HG03159 (cell line): ENCODE data around the gene CEPT1.

Source experiments
- ATAC-seq: cut with Tn5 transposase; IDR thresholded peaks from one replicate; pipeline ENCODE4 v1.9.1; 2021; ENCODE audit warnings: mild to moderate bottlenecking, moderate library complexity; ENCODE audit not compliant: unreplicated experiment

The CEPT1 gene

DNA sequence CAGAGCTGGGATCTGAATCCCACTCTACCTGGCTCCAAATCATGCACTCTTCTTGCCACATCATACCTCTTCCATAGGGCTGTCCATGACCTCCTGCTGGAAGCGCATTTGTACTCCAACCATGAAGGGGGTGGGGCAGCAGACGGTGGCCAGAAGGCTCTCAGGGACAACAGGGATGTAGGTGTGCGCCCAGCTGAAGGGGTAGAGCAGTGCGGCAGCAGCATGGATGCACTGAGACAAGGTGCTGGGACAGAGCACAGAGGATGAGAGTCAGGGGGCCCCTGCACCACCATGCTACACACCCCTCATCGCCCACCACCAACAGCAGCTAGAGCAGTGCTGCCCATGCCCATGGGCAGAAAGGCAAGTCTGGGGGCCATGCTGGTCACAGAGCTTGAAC lies 52.1 kb downstream of the CEPT1 start:
- no peak for ATAC-seq

DNA sequence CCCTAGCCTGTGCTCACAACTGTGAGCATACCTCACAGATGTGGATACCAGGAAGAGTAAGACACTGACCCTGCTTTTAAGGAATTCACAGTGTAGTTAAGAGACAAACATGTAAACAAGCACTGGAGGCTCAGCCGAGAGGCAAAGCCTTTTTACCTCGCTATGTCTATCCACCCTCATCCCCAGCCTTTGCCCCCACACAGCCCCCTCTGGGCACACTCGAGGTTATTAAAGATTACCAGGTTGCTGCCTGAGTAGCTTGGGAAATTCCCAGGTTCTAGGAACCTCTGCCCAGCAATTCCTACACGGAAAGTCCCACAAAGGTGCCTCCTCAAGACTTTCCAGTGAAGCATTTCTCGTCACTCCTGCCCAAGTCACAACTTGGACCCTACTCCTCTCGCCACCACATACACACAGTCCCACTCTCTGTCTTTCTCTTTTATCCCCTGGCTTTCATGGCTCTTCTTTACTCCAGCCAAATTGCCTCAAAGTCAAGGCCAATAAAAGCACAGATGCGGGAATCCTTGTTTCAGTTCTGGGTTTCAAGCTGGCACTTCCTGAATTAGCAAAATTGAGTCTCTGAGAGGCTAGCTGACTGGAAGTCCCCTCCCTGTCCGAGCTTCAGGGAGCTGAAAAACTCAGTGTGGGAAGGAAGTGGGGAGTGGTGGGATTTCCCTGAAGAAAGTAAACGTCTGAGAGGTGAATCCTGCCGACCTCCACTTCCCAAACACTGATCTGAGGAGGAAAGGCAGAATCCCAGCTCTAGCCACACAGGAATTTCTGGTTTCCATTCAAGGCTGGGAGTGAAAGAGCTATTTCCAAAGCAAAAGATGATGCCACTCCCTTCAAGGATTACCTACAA lies 52.9 kb downstream of the CEPT1 start:
- ATAC-seq: no peak

DNA sequence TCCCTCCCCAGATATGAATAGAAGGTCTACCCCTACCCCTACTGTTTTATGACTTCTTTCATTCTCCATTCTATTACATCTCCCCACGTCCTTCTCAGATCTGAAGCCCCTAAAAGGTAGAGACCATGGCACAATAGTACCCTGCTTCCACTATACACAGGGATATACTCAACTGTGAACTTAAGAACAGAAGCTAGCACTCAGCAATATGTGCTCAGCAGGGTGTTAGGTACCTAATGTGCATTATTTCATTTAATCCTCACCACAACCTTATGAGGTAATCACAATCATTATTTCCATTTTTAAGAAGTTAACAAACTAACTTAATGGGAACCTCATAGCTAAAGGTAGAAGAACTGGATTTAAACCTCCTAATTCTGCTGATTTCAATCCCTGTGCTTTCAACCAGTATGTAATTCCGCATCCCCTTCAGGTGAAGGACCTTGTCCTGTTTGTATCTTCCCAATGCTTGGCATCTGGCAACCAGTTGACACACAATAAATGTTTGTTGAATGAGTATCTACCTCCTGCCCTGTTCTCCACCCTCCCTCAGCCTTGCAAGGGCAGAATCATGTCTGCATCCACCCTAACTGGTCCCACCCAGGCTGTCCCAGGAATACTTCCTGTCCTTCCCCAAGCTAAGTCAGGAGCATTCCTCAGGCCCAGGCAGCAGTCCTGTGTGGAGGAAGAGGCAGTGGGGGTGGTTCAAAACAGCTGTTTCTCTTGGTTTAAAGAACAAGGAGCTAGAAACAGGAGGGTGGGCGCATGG lies 53.9 kb downstream of the CEPT1 start:
- no peak for ATAC-seq

DNA sequence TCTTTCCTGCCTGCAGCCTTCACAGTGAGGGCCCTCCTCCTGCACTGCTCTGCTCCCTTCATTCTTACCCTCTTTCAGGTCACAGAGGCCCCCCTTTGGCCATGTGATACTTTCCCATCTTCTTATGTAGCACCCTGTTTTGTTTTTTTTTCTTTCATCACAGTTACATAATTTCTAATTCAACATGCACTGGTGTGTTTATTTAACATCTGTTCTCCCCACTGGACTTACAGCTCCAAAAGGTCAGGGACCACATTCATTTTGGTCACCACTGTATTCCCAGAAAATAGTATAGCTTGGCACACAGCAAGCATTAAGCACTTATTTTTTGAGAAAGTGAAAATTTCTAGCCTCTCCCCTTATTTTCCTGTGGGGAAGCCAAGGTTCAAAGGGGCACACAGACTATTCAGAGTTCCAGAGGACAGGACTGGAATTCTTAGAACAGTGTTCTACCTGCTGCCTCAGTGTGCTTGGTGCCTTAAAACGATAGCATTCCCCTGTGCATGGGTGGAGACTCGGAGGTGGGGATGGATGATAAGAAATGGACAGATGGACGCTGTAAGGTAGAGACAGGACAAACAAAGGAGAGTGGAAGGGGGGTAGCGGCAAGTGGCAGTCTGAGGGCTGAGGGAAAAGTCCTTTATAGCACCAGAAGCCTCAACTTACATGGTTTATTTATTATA lies 55.1 kb downstream of the CEPT1 start:
- ATAC-seq: no peak

DNA sequence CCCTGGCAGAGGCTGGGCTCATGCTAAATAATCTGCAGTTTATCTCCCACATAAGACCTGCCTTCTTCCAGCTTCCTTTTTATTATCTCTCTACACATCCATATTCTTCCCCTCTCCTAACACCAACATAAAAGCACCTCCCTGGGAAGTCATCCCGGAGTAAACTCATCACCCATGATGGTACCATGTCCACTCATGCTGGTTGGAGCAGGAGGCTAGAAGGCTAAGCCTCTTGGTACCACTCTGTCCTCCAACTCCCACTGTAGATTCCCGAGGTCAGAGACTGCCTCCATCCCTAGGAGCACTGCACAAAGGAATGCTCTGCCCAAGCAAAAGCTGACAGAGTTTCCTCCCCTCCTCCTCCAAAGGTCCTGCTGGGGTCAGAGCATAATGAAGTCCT lies 56.2 kb downstream of the CEPT1 start:
- no peak for ATAC-seq

DNA sequence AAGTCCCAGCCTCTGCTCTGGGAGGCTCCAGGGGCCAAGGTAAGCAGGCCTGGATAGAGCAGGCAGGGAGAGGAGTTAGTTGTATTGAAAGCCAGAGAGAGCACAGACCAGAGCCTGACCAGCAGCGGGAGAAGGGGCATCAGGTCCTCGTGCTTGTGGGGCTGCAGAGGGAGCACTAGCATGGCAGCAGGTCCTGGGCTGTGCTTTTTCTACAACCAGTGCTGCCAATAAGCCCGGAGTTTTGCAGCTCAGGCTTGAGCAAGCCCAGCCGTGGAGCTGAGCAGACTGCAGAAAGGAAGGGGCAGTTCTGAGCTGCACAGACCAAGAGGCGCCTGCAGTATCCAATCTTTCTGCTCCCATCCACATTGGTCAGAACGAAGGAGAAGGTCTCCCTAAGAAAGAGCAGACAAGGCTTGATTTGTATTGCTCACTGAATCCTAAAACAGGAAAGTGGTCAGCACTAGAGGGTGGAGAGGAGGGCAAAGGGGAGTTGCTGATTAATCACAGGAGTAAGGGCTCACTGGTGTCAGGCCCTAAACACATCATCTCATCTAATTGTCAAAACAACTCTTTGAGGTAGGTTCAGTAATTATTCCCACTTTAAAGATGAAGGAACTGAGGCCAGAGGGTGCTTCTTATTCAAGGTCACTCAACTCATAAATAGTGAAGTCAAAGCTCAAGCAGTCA lies 57.7 kb downstream of the CEPT1 start:
- no peak for ATAC-seq

DNA sequence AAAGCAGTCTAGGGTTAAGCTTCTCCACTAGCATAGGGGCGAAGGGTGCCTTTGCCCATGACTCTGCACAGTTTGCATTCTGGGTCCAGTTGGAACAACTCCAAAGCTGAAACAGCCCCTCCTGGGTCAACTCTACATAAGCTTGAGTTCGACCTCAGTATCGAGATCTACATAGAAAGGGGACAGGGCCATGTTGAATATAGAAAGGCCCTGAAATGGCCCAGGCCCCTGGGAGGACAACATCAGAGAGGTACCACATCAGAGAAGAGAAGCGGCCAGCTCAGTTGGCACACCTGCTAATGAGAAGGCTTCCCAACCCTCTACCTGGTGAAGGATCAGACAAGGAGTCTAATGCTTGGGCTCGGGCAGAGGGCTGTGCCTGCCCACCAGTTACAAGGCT lies 58.8 kb downstream of the CEPT1 start:
- no peak for ATAC-seq

DNA sequence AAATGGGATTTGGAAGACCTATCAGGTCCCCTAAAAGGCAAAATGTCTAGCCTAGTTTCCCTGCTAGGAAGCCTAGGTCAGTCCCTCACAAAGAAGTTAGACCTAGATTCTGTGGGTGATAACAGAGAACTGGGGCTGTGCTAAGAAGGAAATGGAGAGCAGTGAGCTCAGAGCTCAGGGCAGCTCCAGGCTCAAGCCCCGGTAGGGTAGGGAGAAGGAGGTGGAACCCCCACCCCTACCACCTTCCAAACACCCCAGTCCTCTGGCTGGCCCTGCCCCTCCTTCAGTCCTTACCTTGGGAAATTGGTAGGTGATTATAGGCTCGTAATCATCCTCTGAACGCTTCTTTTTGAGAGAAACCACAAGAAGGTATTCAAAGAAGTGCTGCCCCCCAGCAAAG lies 59.3 kb downstream of the CEPT1 start:
- ATAC-seq: no peak

DNA sequence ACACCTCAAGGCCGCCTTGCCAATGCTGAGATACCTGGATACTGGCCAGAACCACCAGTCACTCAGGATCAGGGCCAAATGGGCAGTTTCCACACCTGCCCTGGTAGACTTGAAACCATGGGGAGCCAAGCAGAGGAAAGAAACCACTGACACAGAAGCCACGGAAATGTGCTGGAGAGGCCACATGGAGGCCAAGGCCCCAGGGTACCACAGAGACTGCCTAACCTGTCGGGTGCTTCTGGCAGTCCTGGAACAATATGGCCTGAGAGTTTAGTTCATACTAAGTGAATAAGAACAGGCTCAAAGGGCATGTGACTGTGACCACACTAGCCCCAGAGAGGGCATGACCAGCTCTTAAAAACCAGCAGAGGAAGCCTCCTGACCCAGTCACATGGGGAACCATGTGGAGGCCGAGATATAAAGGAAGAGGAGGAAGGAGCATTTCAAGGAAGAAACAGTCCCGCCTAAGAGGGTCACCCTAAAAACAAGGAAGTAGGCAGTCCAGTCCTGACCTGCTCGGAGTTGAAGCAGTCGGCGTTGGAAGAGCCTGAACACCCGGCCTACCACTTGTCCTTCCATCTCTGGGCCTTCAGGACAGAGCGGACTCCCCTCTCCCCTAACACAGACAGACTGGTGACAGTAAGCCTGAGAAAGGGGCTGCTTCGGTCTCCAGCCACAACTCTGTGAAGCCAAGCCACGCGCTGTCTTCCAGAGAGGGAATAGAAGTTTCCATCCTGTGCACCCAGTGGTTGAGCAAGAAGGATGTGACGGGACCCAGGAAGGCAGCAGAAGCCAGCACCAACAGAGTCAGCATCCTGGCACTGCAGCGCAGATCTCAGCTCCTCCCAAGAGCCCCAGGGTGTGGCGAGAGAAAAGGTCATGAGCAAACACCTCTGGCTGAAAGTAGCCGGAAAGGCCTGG lies 60.1 kb downstream of the CEPT1 start, which contains the start of gene DENND2D:
TSS of gene DENND2D (minus strand) at position 766 of the 921 bp plus-strand sequence. CDS start at position 579, 187 bp downstream.
- no peak for ATAC-seq

DNA sequence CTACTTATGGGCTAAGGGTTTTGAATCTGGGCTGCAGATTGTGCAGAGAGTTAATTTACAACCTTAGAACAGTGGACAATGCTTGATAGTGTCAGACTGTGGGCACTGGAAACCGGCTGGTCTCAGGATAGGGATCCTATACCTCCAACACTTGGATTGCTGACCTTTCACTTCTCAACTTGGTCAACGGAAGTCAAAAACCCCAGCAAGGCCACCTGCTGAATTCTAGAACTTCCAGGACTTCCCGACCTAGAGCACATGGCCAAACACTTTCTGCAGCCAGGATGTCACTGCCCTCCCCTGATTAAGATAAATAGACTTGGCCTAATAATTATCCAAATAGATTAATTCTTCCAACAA lies 60.8 kb downstream of the CEPT1 start:
- no peak for ATAC-seq

DNA sequence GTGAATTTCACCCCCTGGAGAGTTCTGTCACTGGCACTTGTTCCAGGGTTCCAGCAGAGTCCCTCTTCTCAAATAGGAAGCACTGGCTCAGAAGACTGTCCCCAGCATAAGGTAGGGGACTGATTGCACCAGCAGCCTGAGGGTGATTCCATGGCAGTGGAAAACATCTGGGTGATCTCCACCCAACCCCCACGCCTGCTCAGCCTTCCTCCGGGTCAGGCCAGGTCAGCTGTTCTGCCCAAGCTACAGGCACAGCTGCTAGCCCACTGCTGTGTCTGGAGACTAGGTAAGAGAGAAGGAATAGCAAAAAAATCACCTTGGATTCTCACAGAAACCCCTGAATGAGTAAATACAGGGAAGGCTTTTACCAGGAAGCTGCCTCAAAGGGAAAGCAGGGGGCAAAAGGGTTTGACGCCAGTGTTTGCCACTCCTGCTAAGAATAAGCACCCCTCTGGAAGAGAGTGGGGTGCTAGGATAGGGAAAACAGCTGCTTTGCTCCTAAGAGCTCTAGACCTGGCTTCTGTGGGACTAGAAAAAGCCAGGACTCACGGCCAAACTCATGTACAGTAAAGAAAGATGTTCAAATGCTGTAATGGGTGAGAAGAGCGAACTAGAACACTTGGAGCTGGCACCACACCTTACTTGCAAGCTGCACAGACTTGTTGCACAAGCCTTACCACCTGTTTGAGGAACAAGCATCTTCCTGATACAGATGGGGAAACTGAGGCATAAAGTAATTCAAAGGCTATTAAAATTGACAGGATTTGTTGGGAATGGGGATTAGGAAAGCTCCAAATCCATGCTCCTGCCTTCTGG lies 61.5 kb downstream of the CEPT1 start:
- ATAC-seq: no peak

DNA sequence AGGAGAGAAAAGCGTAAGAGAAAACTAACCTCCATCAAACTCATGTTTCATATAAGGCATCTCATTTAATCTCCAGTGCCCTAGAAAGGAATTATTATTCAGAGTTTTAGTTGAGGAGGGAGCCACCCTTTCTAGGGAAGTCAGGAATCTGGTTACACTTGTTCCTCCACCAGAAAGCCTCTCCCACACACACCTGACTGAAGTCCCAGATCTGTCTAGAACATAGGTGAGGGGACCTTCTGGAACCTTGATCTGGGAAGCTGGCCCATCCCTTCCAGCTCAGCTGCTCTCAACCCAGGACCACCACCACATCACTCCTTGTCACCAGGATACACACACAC lies 62.3 kb downstream of the CEPT1 start:
- ATAC-seq: no peak

DNA sequence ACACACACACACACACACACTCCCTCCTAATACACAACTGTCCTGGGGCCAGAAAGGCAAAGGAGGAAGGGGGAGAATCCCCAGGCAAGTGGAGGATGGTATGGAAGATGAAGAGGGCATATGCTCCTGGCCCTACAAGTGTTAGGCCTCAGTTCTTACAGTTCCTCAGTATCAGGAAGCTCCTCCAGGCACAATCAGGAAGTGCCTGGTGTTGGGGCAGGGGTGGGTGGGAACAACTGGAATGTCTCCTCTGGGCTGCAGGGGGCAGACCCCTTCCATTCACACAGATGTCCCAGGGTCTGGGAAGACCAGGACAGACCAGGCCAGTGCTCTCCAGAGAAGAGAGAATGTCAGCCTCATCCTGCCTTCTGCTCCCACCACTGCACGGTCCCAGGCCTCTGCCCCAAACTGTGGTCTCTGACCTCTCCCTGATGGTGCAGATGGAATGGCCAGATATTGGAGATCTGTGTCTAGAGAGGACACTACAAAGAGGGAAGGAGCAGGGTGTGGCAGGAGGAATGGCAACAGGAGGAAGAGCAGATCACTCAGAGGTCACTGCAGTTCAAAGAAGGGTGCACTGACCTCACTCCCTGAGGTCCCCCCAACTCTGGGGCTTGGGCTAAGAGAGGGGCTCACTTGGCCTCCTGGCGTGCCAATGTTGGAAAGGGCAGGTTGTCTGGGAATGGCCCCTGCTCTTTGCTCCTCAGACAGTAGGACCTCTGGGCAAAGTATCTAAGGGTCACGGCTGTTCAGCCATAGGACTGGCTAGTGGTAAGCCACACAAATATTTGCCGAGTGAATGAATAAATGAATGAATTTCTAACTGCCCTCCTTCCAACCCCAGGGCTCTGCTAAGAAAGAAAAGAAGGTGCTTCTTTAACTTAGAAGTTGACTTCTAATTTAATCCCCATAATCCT lies 62.9 kb downstream of the CEPT1 start:
- no peak for ATAC-seq

DNA sequence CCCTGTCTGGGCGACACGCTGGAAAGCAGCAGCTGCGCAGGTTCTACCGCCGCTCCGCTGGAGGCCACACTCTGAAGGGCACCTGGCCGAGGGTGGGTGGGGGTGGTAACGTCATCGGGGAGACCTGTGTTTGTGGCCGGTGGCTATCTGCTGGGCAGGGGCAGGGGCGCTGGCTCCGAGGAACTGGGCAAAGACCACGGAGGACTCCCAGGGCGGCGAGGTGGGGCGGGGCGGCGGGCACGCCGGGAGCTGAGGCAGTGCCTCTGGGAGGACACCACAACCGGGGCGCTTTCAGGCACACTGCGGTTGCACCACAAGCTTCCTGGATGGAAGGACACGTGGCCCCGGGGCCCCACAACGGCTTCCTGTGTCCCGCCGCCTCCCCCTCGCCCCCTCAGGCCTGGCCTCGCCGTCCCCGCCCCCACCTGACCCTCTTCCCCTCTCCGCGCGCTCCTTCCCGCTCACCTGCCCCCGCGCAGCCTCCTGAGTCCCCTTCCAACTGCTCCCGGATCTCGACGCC lies 63.7 kb downstream of the CEPT1 start:
- ATAC-seq: peak; percentile 62

DNA sequence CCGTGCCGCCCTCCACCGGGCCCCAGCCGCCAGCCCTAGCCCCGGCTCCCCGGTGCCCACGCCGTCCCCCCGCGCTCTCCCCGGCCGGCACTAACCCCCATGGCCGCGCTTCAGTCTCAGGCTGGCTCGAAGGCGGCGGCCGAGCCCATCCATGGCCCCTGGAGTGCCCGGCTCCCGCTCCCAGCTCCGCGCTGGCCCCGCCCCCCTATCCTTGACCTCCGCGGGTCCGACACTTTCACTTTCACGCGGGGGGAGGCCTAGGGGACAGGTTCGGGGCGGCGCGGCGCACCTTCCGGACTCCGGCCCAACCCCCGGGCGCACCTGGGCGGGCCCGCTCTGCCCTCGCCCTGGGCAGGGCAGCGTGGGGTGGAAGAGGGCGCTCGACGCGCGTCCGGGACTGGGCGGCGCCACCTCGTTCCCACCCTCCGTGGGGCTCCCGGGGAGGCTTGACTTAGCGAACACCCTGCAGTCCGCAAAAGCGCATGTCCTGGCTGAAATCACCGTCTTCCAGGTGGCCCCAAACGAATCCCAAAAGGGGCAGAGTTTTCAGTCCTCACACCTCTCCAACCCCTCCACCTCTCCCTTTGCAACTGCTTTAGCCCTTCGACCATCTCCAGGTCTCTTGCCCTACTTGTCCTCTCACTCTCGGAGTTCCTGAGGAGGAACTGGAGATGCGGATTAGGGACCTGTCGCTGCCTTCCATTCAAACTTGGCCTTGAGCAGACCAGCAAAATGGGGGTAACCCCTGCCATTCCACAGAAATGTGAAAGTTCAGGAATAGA lies 64.4 kb downstream of the CEPT1 start:
- peak; percentile 50 for ATAC-seq

DNA sequence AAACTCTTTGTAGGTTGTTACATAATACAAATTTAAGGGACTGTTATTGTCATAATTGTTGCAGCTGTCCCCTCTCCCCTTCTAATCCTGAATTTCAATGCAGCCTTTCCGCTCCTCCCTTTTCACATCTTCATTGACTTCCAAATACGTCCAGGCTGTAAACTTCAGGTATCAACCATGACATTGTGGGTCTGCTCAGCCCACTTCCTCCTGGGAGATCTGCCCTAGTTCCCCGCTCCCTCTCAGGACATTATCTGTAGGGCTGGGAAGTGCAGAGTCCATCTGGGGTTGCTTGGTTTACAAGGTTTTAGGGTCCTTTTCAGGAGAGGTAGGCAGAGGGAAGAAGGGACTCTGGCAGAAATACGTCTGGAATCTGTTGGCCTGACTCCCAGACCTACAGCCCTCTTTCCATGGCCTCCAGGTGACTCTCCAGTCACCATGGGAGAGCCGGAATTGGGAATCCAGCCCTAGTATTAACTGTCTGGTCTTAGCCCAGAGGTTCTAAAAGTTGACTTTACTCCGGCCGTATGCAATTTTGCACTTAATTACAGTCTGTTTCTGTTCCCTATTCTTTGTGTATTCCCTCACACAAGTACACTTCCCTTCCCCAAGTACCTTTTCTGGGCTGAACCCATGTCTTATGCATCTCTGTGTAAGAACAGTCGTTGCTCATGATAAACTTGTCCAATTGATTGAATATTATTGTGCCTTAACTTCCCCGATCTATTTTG lies 65.1 kb downstream of the CEPT1 start:
- no peak for ATAC-seq

DNA sequence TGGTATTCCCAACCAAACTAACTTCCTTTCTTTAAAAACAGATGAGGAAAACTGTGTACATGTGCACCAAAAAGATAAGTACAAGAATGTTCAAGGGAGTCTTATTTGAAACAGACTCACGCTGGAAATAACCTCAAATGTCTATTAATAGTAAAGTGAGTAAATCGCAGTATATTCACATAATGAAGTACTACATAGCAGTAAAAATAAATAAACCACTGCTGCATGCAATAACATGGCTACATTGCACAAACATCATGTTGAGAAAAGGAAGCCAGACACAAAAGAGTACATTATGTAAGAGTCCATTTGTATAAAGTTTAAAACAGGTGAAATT lies 65.7 kb downstream of the CEPT1 start:
- no peak for ATAC-seq
